GM23248 (cell line): ENCODE results near the gene MINDY3. TPM values are rescaled to one million over a fixed set of nuclear protein-coding genes. Genes with fewer than 3 reads are reported as not detected.
"Not testable (repeated sequence)": the region's sequence is repeated elsewhere in the genome, so short reads cannot be mapped to it uniquely, and the experiment has no call there.

Experiments used
- DNase-seq: peaks from one replicate; pipeline ENCODE4 v3.0.0-alpha.2; 2015
- H2AFZ ChIP-seq: fragments of 200-600 bp; sonication (generic); 2 replicates; pipeline ENCODE4 v1.6.1; 2016; ENCODE audit warnings: antibody characterized with exemption
- H3F3A ChIP-seq: fragments of 200-600 bp; sonication (generic); 2 replicates; pipeline ENCODE4 v1.6.1; 2016; ENCODE audit warnings: mild to moderate bottlenecking, antibody characterized with exemption, mixed run types; ENCODE audit not compliant: insufficient read depth
- H3K27ac ChIP-seq: fragments of 200-600 bp; sonication (generic); 2 replicates; pipeline ENCODE4 v1.5.1; 2016; ENCODE audit warnings: mild to moderate bottlenecking
- H3K27me3 ChIP-seq: fragments of 200-600 bp; sonication (generic); replicated peaks from 2 replicates; pipeline ENCODE4 v1.6.1; 2016; ENCODE audit warnings: mild to moderate bottlenecking; ENCODE audit not compliant: insufficient read depth
- H3K36me3 ChIP-seq: fragments of 200-600 bp; sonication (generic); 2 replicates; pipeline ENCODE4 v1.6.1; 2016; ENCODE audit warnings: low read depth, mild to moderate bottlenecking
- H3K4me1 ChIP-seq: fragments of 200-600 bp; sonication (generic); 2 replicates; pipeline ENCODE4 v1.6.1; 2016; ENCODE audit warnings: mild to moderate bottlenecking; ENCODE audit not compliant: insufficient read depth
- H3K4me2 ChIP-seq: fragments of 200-600 bp; sonication (generic); one replicate; pipeline ENCODE4 v1.6.1; 2016; ENCODE audit warnings: mild to moderate bottlenecking; ENCODE audit not compliant: unreplicated experiment
- H3K4me3 ChIP-seq: fragments of 200-600 bp; sonication (generic); 2 replicates; pipeline ENCODE4 v1.5.1; 2016; ENCODE audit warnings: mild to moderate bottlenecking
- H3K79me2 ChIP-seq: fragments of 200-600 bp; sonication (generic); 2 replicates; pipeline ENCODE4 v1.6.1; 2016; ENCODE audit warnings: mild to moderate bottlenecking; ENCODE audit not compliant: insufficient read depth
- H3K9ac ChIP-seq: fragments of 200-600 bp; sonication (generic); 2 replicates; pipeline ENCODE4 v1.6.1; 2016; ENCODE audit warnings: mild to moderate bottlenecking
- H3K9me2 ChIP-seq: fragments of 200-600 bp; sonication (generic); 2 replicates; pipeline ENCODE4 v1.6.1; 2016; ENCODE audit warnings: mixed run types, mild to moderate bottlenecking, moderate library complexity; ENCODE audit not compliant: insufficient read depth
- H3K9me3 ChIP-seq: fragments of 200-600 bp; sonication (generic); one replicate; pipeline ENCODE4 v1.6.1; 2017; ENCODE audit warnings: low read depth
- H4K20me1 ChIP-seq: fragments of 200-600 bp; sonication (generic); 2 replicates; pipeline ENCODE4 v1.6.0; 2016; ENCODE audit not compliant: insufficient read depth
- EZH2 ChIP-seq: fragments of 200-600 bp; sonication (generic); IDR thresholded peaks from 2 replicates; pipeline ENCODE4 v1.6.1; 2018; ENCODE audit warnings: antibody characterized with exemption, mild to moderate bottlenecking; ENCODE audit not compliant: insufficient read depth, poor library complexity, severe bottlenecking
- EZH2phosphoT487 ChIP-seq: fragments of 200-600 bp; sonication (generic); IDR thresholded peaks from 2 replicates; pipeline ENCODE4 v1.6.1; 2018; ENCODE audit warnings: antibody characterized with exemption, moderate library complexity, mild to moderate bottlenecking, low read depth; ENCODE audit not compliant: insufficient read depth
- WGBS, 2 experiments: methylation state at CpG; one replicate each; pipeline ENCODE4 v1.1.6; 2015 to 2017; ENCODE audit warnings: low lambda C conversion rate in 2 of 2, low coverage in 1 of 2; ENCODE audit errors: missing lambda C conversion rate in 2 of 2; 5-methylcytosine and 5-hydroxymethylcytosine counted together
- in situ Hi-C: fragments of 300-500 bp; cut with MboI; formaldehyde crosslinking; loops from 2 replicates; pipeline ENCODE4 v1.15.0; 2020
- polyA plus RNA-seq: library from polyadenylated mRNA; unstranded; fragments of >200 nt; fragmentation: Nextera tagmentation; extraction: Ambion mirVana; gene quantifications from 2 replicates; pipeline ENCODE4 v1.2.1, GENCODE V29; 2016
- total RNA-seq: library from RNA; depleted of rRNA; stranded (reverse); fragments of >200 nt; shearing (Covaris generic); gene quantifications from 2 replicates; pipeline ENCODE4 v1.2.3, GENCODE V29; 2014

MINDY3 gene
- total and polyA plus RNA-seq, 2 experiments from 2014 or later: 37.2 to 43.1 TPM

- Histone ChIP-seq H3K9me3 (no peaks in the 10 kb centered on the region), H3K27ac (no peak overlapping the region), H3K79me2 (no peaks in the 10 kb centered on the region), H3K9me2 (no peaks in the 10 kb centered on the region), H3K27me3 (no peaks in the 10 kb centered on the region), H3K9ac (no peak overlapping the region), H3K4me3 (no peak overlapping the region), H4K20me1 (no peaks in the 10 kb centered on the region), H3K4me2 (no peak overlapping the region), H3F3A (no peaks in the 10 kb centered on the region), H3K4me1 (no peaks in the 10 kb centered on the region), H3K36me3 (no peaks in the 10 kb centered on the region), H2AFZ (no peak overlapping the region)
- in situ Hi-C loops: no loop called here
- WGBS, 2 experiments: 86 to 90% methylated on average over 2 of the region's 2 CpGs
- DNase-seq: no peak
- no peak for TF ChIP-seq EZH2phosphoT487
- no peak for TF ChIP-seq EZH2
These were observed 95.3 kb downstream of the MINDY3 start for GRCh38 chr10:15764892-15765454.

DNA sequence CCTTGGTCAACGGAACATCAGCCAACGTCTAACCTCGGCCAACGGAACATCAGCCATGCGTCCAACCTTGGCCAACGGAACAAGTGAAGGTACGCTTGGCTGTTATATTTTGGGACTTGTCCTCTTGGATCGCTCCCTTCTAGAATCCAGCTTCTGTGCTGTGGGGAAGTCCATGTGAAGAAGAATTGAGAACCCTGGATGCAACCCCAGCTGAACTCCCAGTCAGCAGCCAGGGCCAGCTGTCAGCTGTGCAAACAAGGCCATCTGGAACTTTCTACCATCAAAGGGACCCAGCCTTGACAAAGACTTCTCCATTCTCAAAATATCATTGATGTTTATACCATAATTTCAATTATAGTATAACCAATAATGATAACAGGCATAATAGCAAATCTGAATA lies 97.3 kb downstream of the MINDY3 start:
- Histone ChIP-seq H3K36me3 (no peaks in the 10 kb centered on the region), H2AFZ (no peak overlapping the region), H3K27ac (no peak overlapping the region), H3K27me3 (no peaks in the 10 kb centered on the region), H3K4me3 (no peak overlapping the region), H4K20me1 (no peaks in the 10 kb centered on the region), H3K9me2 (no peaks in the 10 kb centered on the region), H3K4me1 (no peaks in the 10 kb centered on the region), H3K79me2 (no peaks in the 10 kb centered on the region), H3K9ac (no peak overlapping the region), H3K9me3 (no peaks in the 10 kb centered on the region), H3F3A (no peaks in the 10 kb centered on the region), H3K4me2 (no peak overlapping the region)
- in situ Hi-C loops: no loop called here
- no peak for DNase-seq
- 93 to 99% methylated on average over 8 of the region's 8 CpGs for WGBS, 2 experiments
- TF ChIP-seq EZH2 (no peak), EZH2phosphoT487 (no peak)

DNA sequence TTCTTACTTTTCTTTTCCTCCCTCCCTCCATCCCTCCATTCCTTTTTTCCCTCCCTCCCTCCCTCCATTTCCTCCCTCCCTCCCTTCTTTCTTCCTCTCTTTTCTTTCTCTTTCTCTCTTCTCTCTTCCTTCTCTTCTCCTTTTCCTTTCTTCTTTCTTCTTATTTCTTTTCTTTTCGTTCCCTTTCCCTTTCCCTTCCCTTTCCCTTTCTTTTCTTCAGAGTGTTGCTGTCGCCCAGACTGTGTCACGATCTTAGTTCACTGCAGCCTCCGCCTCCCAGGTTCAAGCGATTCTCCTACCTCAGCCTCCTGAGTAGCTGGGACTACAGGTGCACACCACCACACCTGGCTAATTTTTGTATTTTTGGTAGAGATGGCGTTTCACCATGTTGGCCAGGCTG lies 98.1 kb downstream of the MINDY3 start:
- H3K9ac ChIP-seq, DNase-seq, H3K9me3 ChIP-seq, H2AFZ ChIP-seq, H3K79me2 ChIP-seq, H3K27ac ChIP-seq, H3K4me2 ChIP-seq, H4K20me1 ChIP-seq, in situ Hi-C loops, H3K27me3 ChIP-seq, H3K4me3 ChIP-seq, H3F3A ChIP-seq, H3K4me1 ChIP-seq, H3K9me2 ChIP-seq, H3K36me3 ChIP-seq: not testable (repeated sequence)
- 79% methylated on average over 6 of the region's 6 CpGs for WGBS, 2 experiments

GRCh38 chr10:15761224-15761623 lies 99.1 kb downstream of the MINDY3 start:
- H3K4me2 ChIP-seq, H3K9ac ChIP-seq, H3K79me2 ChIP-seq, in situ Hi-C loops, H4K20me1 ChIP-seq, DNase-seq, H2AFZ ChIP-seq, H3K9me3 ChIP-seq, H3K27me3 ChIP-seq, H3F3A ChIP-seq, H3K36me3 ChIP-seq, H3K4me3 ChIP-seq, H3K4me1 ChIP-seq, H3K27ac ChIP-seq, H3K9me2 ChIP-seq: not testable (repeated sequence)
- 90 to 94% methylated on average over 4 of the region's 4 CpGs for WGBS, 2 experiments

- no peak overlapping the region for H3K9ac ChIP-seq
- no peaks in the 10 kb centered on the region for H3K79me2 ChIP-seq
- no peak overlapping the region for H3K4me3 ChIP-seq
- TF ChIP-seq EZH2 (no peak), EZH2phosphoT487 (no peak)
- no peaks in the 10 kb centered on the region for H3K36me3 ChIP-seq
- no peaks in the 10 kb centered on the region for H3F3A ChIP-seq
- no peaks in the 10 kb centered on the region for H3K27me3 ChIP-seq
- WGBS, 2 experiments: 62 to 71% methylated on average over 2 of the region's 2 CpGs
- no peak for DNase-seq
- H2AFZ ChIP-seq: no peak overlapping the region
- no peak overlapping the region for H3K4me2 ChIP-seq
- in situ Hi-C loops: no loop called here
- H4K20me1 ChIP-seq: no peaks in the 10 kb centered on the region
- H3K9me2 ChIP-seq: no peaks in the 10 kb centered on the region
- no peaks in the 10 kb centered on the region for H3K4me1 ChIP-seq
- H3K9me3 ChIP-seq: no peaks in the 10 kb centered on the region
- H3K27ac ChIP-seq: no peak overlapping the region
These were observed 99.6 kb downstream of the MINDY3 start for GRCh38 chr10:15760681-15761080.
